ENCODE data around the gene RNF182. TPM values are rescaled to one million over a fixed set of nuclear protein-coding genes. Genes with fewer than 3 reads are reported as not detected.
"Not testable (repeated sequence)": the region's sequence is repeated elsewhere in the genome, so short reads cannot be mapped to it uniquely, and the experiment has no call there.

Gene RNF182
- polyA plus RNA-seq, 3 donors from 2014 or later, result not detected

DNA sequence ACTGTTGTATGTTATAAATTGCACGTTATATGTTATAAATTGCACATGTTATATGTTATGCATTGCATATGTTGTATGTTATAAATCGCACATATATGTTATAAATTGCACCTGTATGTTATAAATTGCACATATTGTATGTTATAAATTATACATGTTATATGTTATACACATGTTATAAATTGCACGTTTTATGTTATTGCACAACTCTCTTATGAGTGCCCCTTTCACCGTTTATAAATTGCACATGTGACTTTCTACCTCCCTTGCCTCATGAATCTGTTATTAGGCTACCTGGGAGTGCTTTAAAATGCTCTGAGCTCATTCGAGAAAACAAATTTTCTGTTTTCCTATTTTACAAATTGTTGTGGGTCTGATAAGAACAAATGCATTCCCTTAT is 84.1 kb downstream of the RNF182 start:
- H3K9me3 Mint-ChIP-seq, result no peaks in the 10 kb centered on the region
- no peak for DNase-seq
- H3K27me3 Mint-ChIP-seq (ENCODE audit: low read depth in 3 of 3), result peaks cover 0 to 11% (median 8%) of the 10 kb centered on the region in 3 donors
- no peak overlapping the region for H3K27ac Mint-ChIP-seq
- no peaks in the 10 kb centered on the region for H3K36me3 Mint-ChIP-seq
- no peaks in the 10 kb centered on the region for H3K4me1 Mint-ChIP-seq
- H3K4me3 Mint-ChIP-seq, result no peak overlapping the region

DNA sequence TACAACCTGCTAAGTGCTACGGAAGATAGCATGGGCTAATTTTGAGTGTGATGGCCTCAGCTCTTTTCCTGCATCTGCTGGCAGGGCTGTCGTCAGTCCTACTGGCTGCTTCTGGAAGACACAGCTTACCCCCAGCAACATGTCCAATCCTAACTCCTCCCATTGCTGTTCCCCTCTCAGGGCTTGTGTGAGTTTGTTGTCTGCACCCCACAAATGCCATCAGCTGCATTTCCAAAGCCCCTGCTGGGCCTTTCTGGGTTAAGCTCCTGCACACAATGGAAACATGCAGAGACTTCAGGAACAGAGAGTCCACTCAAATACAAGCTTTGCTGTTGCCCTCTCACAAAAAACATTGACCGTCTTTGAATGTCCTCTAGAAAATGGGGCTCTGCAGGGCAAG is 84.7 kb downstream of the RNF182 start:
- H3K36me3 Mint-ChIP-seq, result peaks cover 0 to under 1% (median 0%) of the 10 kb centered on the region in 3 donors
- H3K9me3 Mint-ChIP-seq, result no peaks in the 10 kb centered on the region
- no peak overlapping the region for H3K4me3 Mint-ChIP-seq
- no peaks in the 10 kb centered on the region for H3K4me1 Mint-ChIP-seq
- no peak for DNase-seq
- H3K27ac Mint-ChIP-seq, result no peak overlapping the region
- H3K27me3 Mint-ChIP-seq (ENCODE audit: low read depth in 3 of 3), result peaks cover 0 to 11% (median 11%) of the 10 kb centered on the region in 3 donors

DNA sequence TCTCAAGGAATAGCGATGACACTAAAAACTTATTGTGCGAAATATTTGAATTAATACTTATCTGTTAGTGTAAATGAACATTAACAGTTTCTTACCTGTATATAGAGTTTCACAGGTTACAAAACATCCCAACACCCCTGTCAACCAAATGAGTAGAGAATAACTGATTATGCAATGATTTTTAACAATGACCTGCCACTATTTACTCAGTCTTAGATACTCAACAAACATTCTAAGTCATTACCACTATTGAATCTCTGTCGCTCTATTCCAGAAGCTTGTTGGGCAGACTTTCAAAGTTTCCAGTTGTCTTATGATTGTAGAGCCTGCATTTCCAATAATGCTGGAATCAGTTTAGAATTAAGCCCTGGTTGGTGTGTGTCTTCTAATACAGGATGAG is 85.5 kb downstream of the RNF182 start:
- no peak overlapping the region for H3K4me3 Mint-ChIP-seq
- no peak overlapping the region for H3K27ac Mint-ChIP-seq
- DNase-seq, result no peak
- H3K9me3 Mint-ChIP-seq, result no peaks in the 10 kb centered on the region
- no peaks in the 10 kb centered on the region for H3K4me1 Mint-ChIP-seq
- H3K36me3 Mint-ChIP-seq, result peaks cover 0 to 4% (median 0%) of the 10 kb centered on the region in 3 donors
- H3K27me3 Mint-ChIP-seq (ENCODE audit: low read depth in 3 of 3), result peaks cover 0 to 13% (median 11%) of the 10 kb centered on the region in 3 donors

DNA sequence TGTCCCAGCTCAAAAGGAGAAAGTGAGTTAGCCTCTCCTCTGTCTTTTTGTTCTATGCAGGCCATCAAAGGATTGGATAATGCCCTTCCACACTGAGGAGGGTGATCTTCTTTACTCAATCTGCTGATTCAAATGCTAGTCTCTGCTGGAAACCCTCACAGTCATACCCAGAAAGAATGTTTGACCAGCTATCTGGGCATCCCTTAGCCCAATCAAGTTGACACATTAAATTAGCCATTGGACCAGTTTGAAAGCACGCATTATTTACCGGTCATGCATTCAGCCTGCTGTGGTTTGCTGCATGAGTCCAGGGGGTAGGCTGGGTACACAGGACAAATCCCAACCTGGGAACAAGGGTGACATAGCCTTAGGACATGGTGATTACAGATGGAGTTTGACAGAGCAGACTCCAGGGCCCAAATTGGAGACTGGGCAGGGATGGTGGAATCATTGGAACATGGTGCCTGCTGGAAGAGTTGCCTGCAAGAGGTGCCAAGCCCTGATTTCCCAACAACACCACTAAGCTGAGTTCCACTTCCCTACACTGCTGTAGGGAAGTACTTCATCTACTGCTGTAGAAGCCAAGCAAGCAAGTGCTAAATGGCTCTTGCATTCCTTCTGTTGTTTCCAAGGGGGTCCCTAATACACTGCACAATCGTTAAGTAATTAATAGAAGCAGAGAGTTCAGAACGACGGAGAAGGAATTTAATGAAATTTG is 87.7 kb downstream of the RNF182 start:
- Mint-ChIP-seq H3K4me3 (no peak overlapping the region), H3K27me3 (ENCODE audit: low read depth in 3 of 3) (peaks cover 2 to 22% (median 7%) of the 10 kb centered on the region in 3 donors), H3K4me1 (no peaks in the 10 kb centered on the region)

DNA sequence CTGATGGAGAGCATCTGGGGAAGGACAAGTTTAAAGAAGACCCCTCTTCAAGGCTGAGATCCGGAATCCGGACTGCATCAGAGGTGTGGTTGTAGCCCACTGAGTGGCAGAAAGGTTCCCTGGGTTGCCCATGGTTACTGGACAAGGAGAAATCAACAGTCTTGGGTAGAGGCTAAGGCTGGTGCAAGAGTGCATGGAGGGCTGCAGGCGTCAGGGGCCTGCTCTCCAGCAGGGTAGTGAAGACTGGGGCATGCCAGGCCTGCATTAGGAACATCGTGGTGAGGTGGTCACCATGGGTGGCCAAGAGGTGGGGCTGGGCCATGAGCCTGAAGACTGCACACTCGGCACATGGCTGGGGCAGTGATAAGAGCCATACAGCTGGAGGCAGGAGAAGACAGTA is 91.2 kb downstream of the RNF182 start:
- Mint-ChIP-seq H3K4me3 (no peak overlapping the region), H3K36me3 (peaks cover 0 to 4% (median 0%) of the 10 kb centered on the region in 3 donors), H3K27ac (no peak overlapping the region), H3K27me3 (ENCODE audit: low read depth in 3 of 3) (peaks cover 2 to 26% (median 4%) of the 10 kb centered on the region in 3 donors), H3K9me3 (no peaks in the 10 kb centered on the region), H3K4me1 (no peaks in the 10 kb centered on the region)
- no peak for DNase-seq

More for the DNA sequence above, 87.7 kb downstream of the RNF182 start:
- DNase-seq, result no peak
- Mint-ChIP-seq H3K27ac (no peak overlapping the region), H3K9me3 (no peaks in the 10 kb centered on the region), H3K36me3 (peaks cover 0 to 4% (median 0%) of the 10 kb centered on the region in 3 donors)

DNA sequence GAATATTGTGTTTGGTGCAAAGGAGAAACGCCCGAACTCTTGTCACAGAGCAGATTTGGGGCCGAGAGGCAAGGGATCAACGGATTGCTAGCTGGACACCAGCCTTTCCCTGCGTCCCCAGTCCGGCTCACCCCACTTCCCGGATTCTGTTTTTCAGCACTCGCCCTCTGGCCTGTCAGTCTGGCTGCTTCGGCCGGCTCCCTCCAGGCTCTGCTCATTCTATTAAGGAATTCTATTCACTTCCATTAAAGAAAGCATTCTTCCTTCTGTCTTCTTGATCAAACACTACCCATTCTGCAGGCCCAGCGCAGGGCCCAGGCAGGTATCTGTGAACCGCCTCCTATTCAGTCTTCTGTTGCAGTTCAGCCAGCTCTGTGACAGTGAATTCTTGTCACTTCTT is 91.7 kb downstream of the RNF182 start:
- no peak for DNase-seq
- H3K9me3 Mint-ChIP-seq, result no peaks in the 10 kb centered on the region
- no peaks in the 10 kb centered on the region for H3K4me1 Mint-ChIP-seq
- H3K27me3 Mint-ChIP-seq (ENCODE audit: low read depth in 3 of 3), result peaks cover 2 to 26% (median 4%) of the 10 kb centered on the region in 3 donors
- peaks cover 0 to 4% (median 0%) of the 10 kb centered on the region in 3 donors for H3K36me3 Mint-ChIP-seq
- H3K27ac Mint-ChIP-seq, result no peak overlapping the region
- no peak overlapping the region for H3K4me3 Mint-ChIP-seq

DNA sequence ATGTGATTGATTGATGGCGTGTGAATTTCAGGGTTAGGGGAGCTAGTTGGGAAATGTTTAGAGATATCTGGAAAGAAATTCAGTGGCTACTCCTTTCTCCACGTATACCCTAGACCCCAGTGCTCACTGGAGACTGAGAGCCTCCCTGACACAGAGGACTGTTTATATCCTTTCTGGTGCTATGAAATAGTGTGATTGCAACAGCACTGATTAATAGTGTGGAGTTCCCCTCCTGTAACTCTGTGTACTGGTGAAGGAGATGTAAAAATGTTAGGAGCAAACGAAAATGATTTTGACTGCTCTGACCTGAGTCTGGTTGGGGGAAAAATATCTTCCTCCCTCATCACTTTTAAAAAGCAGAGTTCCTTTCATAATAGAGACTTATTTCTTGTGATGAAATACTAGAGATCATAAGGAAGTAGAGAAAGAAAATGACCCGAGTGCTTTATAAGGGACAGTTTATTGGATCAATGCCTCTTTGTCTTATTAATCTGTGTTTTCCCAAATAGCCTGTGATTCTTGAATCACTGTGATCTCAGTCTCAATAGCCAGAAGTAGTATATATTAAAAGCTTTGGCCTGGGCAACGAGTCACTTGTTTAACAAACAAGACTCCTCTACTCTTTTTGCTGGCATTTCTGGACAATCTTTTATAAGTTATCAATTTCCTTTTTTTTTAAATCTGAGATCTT is 92.3 kb downstream of the RNF182 start:
- H3K36me3 Mint-ChIP-seq, result peaks cover 0 to 4% (median 0%) of the 10 kb centered on the region in 3 donors
- H3K4me1 Mint-ChIP-seq, result no peaks in the 10 kb centered on the region
- peaks cover 2 to 26% (median 5%) of the 10 kb centered on the region in 3 donors for H3K27me3 Mint-ChIP-seq (ENCODE audit: low read depth in 3 of 3)
- no peak overlapping the region for H3K4me3 Mint-ChIP-seq
- DNase-seq, result no peak
- no peaks in the 10 kb centered on the region for H3K9me3 Mint-ChIP-seq
- H3K27ac Mint-ChIP-seq, result no peak overlapping the region

DNA sequence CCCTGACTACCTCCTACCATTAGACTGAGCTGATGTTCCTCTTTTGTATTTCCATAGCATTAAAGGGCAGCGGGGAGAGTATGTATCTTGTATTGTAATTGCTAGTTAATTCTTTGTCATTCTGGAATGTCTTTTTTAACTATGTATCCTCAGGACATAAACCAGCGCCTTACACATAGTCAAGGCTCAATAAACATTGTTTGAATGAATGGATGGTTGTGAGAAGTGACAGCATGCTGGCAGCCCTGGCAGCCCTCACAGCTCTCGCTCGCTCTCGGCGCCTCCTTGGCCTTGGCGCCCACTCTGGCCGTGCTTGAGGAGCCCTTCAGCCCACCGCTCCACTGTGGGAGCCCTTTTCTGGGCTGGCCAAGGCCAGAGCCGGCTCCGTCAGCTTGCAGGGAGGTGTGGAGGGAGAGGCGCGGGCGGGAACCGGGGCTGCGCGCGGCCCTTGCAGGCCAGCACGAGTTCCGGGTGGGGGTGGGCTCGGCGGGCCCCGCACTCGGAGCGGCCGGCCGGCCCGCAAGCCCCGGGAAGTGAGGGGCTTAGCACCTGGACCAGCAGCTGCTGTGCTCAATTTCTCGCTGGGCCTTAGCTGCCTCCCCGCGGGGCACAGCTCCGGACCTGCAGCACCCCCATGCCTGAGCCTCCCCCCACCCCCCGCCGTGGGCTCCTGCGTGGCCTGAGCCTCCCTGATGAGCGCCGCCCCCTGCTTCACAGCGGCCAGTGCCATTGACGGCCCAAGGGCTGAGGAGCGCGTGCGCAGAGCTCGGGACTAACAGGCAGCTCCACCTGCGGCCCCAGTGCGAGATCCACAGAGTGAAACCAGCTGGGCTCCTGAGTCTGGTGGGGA is 93.1 kb downstream of the RNF182 start:
- peaks cover 2 to 28% (median 5%) of the 10 kb centered on the region in 3 donors for H3K27me3 Mint-ChIP-seq (ENCODE audit: low read depth in 3 of 3)
- DNase-seq, result no peak
- H3K9me3 Mint-ChIP-seq, result no peaks in the 10 kb centered on the region
- no peak overlapping the region for H3K27ac Mint-ChIP-seq
- no peaks in the 10 kb centered on the region for H3K4me1 Mint-ChIP-seq
- H3K36me3 Mint-ChIP-seq, result peaks cover 0 to 4% (median 0%) of the 10 kb centered on the region in 3 donors
- H3K4me3 Mint-ChIP-seq, result no peak overlapping the region

DNA sequence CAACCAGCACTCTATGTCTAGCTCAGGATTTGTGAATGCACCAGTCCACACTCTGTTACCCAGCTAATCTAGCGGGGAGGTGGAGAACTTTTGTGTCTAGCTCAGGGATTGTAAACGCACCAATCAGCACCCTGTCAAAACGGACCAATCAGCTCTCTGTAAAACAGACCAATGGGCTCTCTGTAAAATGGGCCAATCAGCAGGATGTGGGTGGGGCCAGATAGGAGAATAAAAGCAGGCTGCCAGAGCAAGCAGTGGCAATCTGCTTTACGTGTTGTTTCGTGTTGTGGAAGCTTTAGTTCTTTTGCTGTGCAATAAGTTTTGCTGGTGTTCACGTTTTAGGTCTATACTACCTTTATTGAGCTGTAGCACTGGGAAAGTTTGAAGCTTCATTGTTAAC is 93.8 kb downstream of the RNF182 start:
- H3K27ac Mint-ChIP-seq, H3K4me1 Mint-ChIP-seq, H3K9me3 Mint-ChIP-seq, DNase-seq, H3K36me3 Mint-ChIP-seq, H3K4me3 Mint-ChIP-seq: not testable (repeated sequence)
- peaks cover 2 to 25% (median 4%) of the 10 kb centered on the region in 3 donors for H3K27me3 Mint-ChIP-seq (ENCODE audit: low read depth in 3 of 3)

DNA sequence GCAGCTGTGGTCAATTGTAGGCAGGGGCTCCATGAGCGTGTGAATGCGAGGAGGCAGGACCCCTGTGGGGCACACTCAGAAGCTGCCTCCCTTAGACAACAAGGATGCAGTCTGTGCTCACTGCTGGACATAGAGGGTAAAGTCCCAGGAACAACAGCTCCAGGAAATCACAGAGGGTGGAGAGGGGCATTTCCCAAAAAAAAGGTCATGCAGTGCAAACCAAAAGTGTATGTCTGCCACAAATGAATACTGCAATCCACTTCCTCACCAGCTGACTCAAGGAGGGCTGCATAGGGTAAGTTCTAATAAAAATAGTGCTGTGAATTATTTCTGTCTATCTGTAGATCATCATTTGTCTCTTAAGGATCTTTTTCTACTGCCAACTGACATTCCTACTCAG is 95.8 kb downstream of the RNF182 start:
- no peak overlapping the region for H3K27ac Mint-ChIP-seq
- no peaks in the 10 kb centered on the region for H3K36me3 Mint-ChIP-seq
- no peaks in the 10 kb centered on the region for H3K9me3 Mint-ChIP-seq
- no peak overlapping the region for H3K4me3 Mint-ChIP-seq
- DNase-seq, result no peak
- H3K4me1 Mint-ChIP-seq, result no peaks in the 10 kb centered on the region
- H3K27me3 Mint-ChIP-seq (ENCODE audit: low read depth in 3 of 3), result peaks cover 4 to 12% (median 4%) of the 10 kb centered on the region in 3 donors

DNA sequence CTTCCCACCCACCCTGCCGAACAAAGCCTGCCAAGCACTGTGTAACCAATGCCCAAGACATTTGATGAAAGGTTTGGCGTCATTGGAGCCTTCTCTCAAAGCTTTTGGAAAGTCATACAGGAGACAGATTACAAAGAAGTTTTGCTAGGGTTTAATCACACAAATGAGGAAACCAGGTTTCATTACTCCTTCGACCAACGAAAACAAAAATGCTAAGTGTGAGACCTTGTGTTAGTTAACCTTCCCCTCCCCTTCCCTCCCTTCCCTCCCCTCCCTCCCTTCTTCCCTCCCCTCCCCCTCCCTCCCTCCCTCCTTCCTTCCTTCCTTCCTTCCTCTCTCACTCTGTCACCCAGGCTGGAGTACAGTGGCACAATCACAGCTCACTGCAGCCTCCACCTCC is 96.7 kb downstream of the RNF182 start:
- DNase-seq, result no peak
- Mint-ChIP-seq H3K9me3 (no peaks in the 10 kb centered on the region), H3K4me3 (no peak overlapping the region), H3K36me3 (no peaks in the 10 kb centered on the region), H3K4me1 (peaks cover 0 to under 1% of the 10 kb centered on the region in 2 donors), H3K27me3 (ENCODE audit: low read depth in 3 of 3) (peaks cover 4 to 9% (median 4%) of the 10 kb centered on the region in 3 donors), H3K27ac (no peak overlapping the region)

DNA sequence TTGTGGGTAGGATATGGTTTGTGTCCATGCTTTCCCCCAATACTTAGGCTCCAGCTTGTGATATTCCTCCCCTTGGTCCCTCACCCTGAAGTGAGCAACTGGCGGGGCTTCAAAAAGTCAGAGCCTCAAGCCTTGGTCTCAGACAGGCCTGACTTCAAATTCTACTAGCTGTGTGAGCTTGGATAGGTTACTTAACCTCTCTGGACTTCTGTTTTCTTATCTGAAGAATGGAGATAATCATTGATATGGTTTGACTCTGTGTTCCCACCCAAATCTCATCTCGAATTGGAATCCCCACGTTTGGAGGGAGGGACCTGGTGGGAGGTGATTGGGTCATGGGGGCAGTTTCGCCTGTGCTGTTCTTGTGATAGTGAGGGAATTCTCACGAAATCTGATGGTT is 97.9 kb downstream of the RNF182 start:
- no peak for DNase-seq
- no peaks in the 10 kb centered on the region for H3K36me3 Mint-ChIP-seq
- no peak overlapping the region for H3K4me3 Mint-ChIP-seq
- no peak overlapping the region for H3K27ac Mint-ChIP-seq
- H3K9me3 Mint-ChIP-seq, result no peaks in the 10 kb centered on the region
- H3K27me3 Mint-ChIP-seq (ENCODE audit: low read depth in 3 of 3), result peaks cover 2 to 4% (median 4%) of the 10 kb centered on the region in 3 donors
- peaks cover 4 to 6% of the 10 kb centered on the region in 2 donors for H3K4me1 Mint-ChIP-seq

DNA sequence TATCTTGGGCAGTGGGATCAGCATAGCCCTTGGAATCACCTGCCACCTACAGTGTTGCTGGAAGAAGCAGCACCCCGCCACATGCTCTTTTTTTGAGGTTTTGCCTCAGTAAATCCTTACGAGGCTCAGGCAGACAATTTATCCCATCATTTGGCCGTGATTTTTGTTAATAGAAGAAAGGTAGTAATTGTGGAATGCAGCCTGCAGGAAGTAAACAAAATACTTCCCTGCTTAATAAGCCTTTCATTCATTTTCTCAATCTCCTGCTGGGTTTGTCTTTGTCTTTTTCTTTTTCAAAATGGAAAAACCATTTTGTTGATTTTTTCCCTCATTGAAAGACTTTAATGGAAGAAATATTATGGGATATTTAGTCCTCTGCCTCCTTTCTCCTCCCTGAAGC is 99.1 kb downstream of the RNF182 start:
- DNase-seq, result no peak
- Mint-ChIP-seq H3K27ac (no peak overlapping the region), H3K36me3 (no peaks in the 10 kb centered on the region), H3K27me3 (ENCODE audit: low read depth in 3 of 3) (peaks cover 2 to 4% (median 4%) of the 10 kb centered on the region in 3 donors), H3K4me3 (no peak overlapping the region), H3K9me3 (no peaks in the 10 kb centered on the region), H3K4me1 (peaks cover 4 to 6% of the 10 kb centered on the region in 2 donors)

DNA sequence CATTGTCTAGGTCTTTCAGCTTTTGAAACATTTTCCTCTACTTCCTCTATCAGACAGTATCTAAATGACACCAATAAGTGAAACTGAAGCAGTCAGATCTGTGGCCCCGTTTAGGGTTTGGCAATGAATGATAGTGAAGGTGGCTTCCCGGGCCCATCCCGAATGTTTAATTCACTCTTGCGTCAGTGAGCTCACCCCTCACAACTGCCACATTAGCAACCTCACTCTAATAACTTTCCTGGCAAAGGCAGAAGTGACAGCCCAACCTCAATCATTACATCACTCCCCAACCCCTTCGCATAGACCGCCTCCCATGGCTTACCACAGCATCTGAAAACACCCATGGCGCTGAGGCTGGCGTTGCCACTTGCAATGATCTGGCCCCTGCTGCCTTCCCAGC is 100.4 kb downstream of the RNF182 start:
- no peak for DNase-seq
- H3K27ac Mint-ChIP-seq, result no peak overlapping the region
- H3K36me3 Mint-ChIP-seq, result no peaks in the 10 kb centered on the region
- no peak overlapping the region for H3K4me3 Mint-ChIP-seq
- H3K27me3 Mint-ChIP-seq (ENCODE audit: low read depth in 3 of 3), result peaks cover 2 to 6% (median 4%) of the 10 kb centered on the region in 3 donors
- no peaks in the 10 kb centered on the region for H3K9me3 Mint-ChIP-seq
- peaks cover 4 to 6% of the 10 kb centered on the region in 2 donors for H3K4me1 Mint-ChIP-seq
